GM12872 (cell line): ENCODE data around the gene RSU1.

Source experiments
- CTCF ChIP-seq: IDR thresholded peaks from 3 replicates; pipeline ENCODE4 v1.5.1; 2011; ENCODE audit warnings: low read depth, mild to moderate bottlenecking, low read length, moderate library complexity; ENCODE audit not compliant: insufficient read depth

Gene RSU1

GRCh38 chr10:16817125-16818019 is at the start of gene RSU1:
RSU1 (minus strand) TSS chr10:16817424; CDS start chr10:16817081, 343 bp downstream.
- TF ChIP-seq CTCF = no peak

GRCh38 chr10:16866541-16867275 is 49.5 kb upstream of the RSU1 start:
- TF ChIP-seq CTCF = no peak

- TF ChIP-seq CTCF = no peak
These were observed 48.5 kb upstream of the RSU1 start for GRCh38 chr10:16865766-16866165.

- TF ChIP-seq CTCF = no peak
These were observed 46.5 kb upstream of the RSU1 start for GRCh38 chr10:16863766-16864165.

GRCh38 chr10:16857419-16857818 is 40.2 kb upstream of the RSU1 start:
- TF ChIP-seq CTCF = no peak

- no peak for TF ChIP-seq CTCF
These were observed 39.3 kb upstream of the RSU1 start for GRCh38 chr10:16856567-16856966.

- no peak for TF ChIP-seq CTCF
These were observed 38.9 kb upstream of the RSU1 start for GRCh38 chr10:16856092-16856491.
